HEK293 (cell line): Measurements from ENCODE around the gene NAV2.

ENCODE experiments used
- CTCF ChIP-seq: fragments of 450-650 bp; formaldehyde crosslinking; IDR thresholded peaks from 2 replicates; pipeline ENCODE4 v1.5.1; 2016; ENCODE audit warnings: missing biosample characterization, missing genetic modification characterization
- REST ChIP-seq: fragments of 450-650 bp; formaldehyde crosslinking; IDR thresholded peaks from 2 replicates; pipeline ENCODE4 v1.5.1; 2016; ENCODE audit warnings: missing biosample characterization, missing genetic modification characterization
- ZBTB11 ChIP-seq: fragments of 450-650 bp; formaldehyde crosslinking; conservative IDR thresholded peaks from 2 replicates; pipeline ENCODE4 v1.5.1; 2016; ENCODE audit warnings: low read depth, missing biosample characterization, missing genetic modification characterization
- ZBTB17 ChIP-seq: fragments of 450-650 bp; formaldehyde crosslinking; IDR thresholded peaks from 2 replicates; pipeline ENCODE4 v1.5.1; 2016; ENCODE audit warnings: missing biosample characterization, missing genetic modification characterization
- ZBTB7A ChIP-seq: fragments of 450-650 bp; formaldehyde crosslinking; IDR thresholded peaks from 2 replicates; pipeline ENCODE4 v1.5.1; 2016; ENCODE audit warnings: low read depth, missing biosample characterization, missing genetic modification characterization
- ZNF350 ChIP-seq: fragments of 450-650 bp; formaldehyde crosslinking; IDR thresholded peaks from 2 replicates; pipeline ENCODE4 v1.5.0; 2017; ENCODE audit warnings: missing biosample characterization, mild to moderate bottlenecking, missing genetic modification characterization
- ZNF449 ChIP-seq: fragments of 450-650 bp; formaldehyde crosslinking; IDR thresholded peaks from 2 replicates; pipeline ENCODE4 v1.5.1; 2017; ENCODE audit warnings: missing biosample characterization, mild to moderate bottlenecking, missing genetic modification characterization, moderate library complexity
- ZNF670 ChIP-seq: fragments of 450-650 bp; formaldehyde crosslinking; IDR thresholded peaks from 2 replicates; pipeline ENCODE4 v1.5.1; 2016; ENCODE audit warnings: missing biosample characterization, missing genetic modification characterization, low read depth
- ZNF747 ChIP-seq: fragments of 450-650 bp; formaldehyde crosslinking; IDR thresholded peaks from 2 replicates; pipeline ENCODE4 v1.5.1; 2016; ENCODE audit warnings: missing biosample characterization, missing genetic modification characterization

- no peak for TF ChIP-seq CTCF (tag by site-specific recombination)
- no peak for TF ChIP-seq REST (tag by site-specific recombination)
- no peak for TF ChIP-seq ZBTB11 (tag by site-specific recombination)
- no peak for TF ChIP-seq ZNF350 (tag by site-specific recombination)
- no peak for TF ChIP-seq ZNF670 (tag by site-specific recombination)
- no peak for TF ChIP-seq ZNF449 (tag by site-specific recombination)
- TF ChIP-seq ZBTB17 (tag by site-specific recombination), result no peak
- no peak for TF ChIP-seq ZBTB7A (tag by site-specific recombination)
- TF ChIP-seq ZNF747, result no peak
Measured at GRCh38 chr11:19728436-19728835, 15.8 kb downstream of the NAV2 start.
